SK-N-SH treated with all-trans-retinoic acid at 6 μM for 48 hours (cell line): ENCODE results near the gene PLRG1.

Experiments
- ATAC-seq: fragments of 200-7000 bp; cut with Tn5 transposase; 3 replicates; pipeline ENCODE4 v1.9.1; 2020; ENCODE audit warnings: mild to moderate bottlenecking, moderate library complexity
- ARNTL ChIP-seq: fragments of 450-650 bp; formaldehyde crosslinking; IDR thresholded peaks from 2 replicates; pipeline ENCODE4 v1.5.0; 2020; ENCODE audit warnings: low read depth, mild to moderate bottlenecking, moderate library complexity, borderline replicate concordance
- BACH2 ChIP-seq: fragments of 250-450 bp; sonication (Bioruptor Pico); IDR thresholded peaks from 2 replicates; pipeline ENCODE4 v1.9.0; 2021; ENCODE audit warnings: mild to moderate bottlenecking, borderline replicate concordance
- CREB5 ChIP-seq: fragments of 250-450 bp; sonication (Bioruptor Pico); IDR thresholded peaks from 2 replicates; pipeline ENCODE4 v1.5.1; 2020; ENCODE audit warnings: low read depth, mild to moderate bottlenecking, moderate library complexity
- CSDC2 ChIP-seq: fragments of 250-450 bp; sonication (Bioruptor Pico); IDR thresholded peaks from 2 replicates; pipeline ENCODE4 v1.5.0; 2020; ENCODE audit warnings: mild to moderate bottlenecking, moderate library complexity
- CSRNP3 ChIP-seq: fragments of 250-450 bp; sonication (Bioruptor Pico); IDR thresholded peaks from 2 replicates; pipeline ENCODE4 v1.5.1; 2021; ENCODE audit warnings: mild to moderate bottlenecking, moderate library complexity
- ESRRG ChIP-seq: fragments of 250-450 bp; sonication (Bioruptor Pico); IDR thresholded peaks from 2 replicates; pipeline ENCODE4 v1.6.1; 2021; ENCODE audit warnings: mild to moderate bottlenecking
- GLIS3 ChIP-seq: fragments of 250-450 bp; sonication (Bioruptor Pico); IDR thresholded peaks from 2 replicates; pipeline ENCODE4 v1.5.0; 2020; ENCODE audit warnings: mild to moderate bottlenecking, moderate library complexity
- ISL1 ChIP-seq: fragments of 250-450 bp; sonication (Bioruptor Pico); IDR thresholded peaks from 2 replicates; pipeline ENCODE4 v2.1.2; 2022; ENCODE audit warnings: mild to moderate bottlenecking, moderate library complexity
- OSR1 ChIP-seq: fragments of 250-450 bp; sonication (Bioruptor Pico); IDR thresholded peaks from 2 replicates; pipeline ENCODE4 v1.8.0; 2022; ENCODE audit warnings: moderate library complexity, mild to moderate bottlenecking, inconsistent platforms
- POU6F1 ChIP-seq: fragments of 250-450 bp; sonication (Bioruptor Pico); IDR thresholded peaks from 2 replicates; pipeline ENCODE4 v1.8.0; 2021; ENCODE audit warnings: low read depth, mild to moderate bottlenecking, moderate library complexity, borderline replicate concordance
- PPARA ChIP-seq: fragments of 250-450 bp; sonication (Bioruptor Pico); IDR thresholded peaks from 2 replicates; pipeline ENCODE4 v1.5.0; 2020; ENCODE audit warnings: mild to moderate bottlenecking, borderline replicate concordance
- RARB ChIP-seq: fragments of 250-450 bp; sonication (Bioruptor Pico); IDR thresholded peaks from 2 replicates; pipeline ENCODE4 v1.8.0; 2021; ENCODE audit warnings: mild to moderate bottlenecking, moderate library complexity
- SNAI2 ChIP-seq: fragments of 250-450 bp; sonication (Bioruptor Pico); IDR thresholded peaks from 2 replicates; pipeline ENCODE4 v1.5.0; 2020; ENCODE audit warnings: mild to moderate bottlenecking, moderate library complexity
- TOX ChIP-seq: fragments of 250-450 bp; sonication (Bioruptor Pico); IDR thresholded peaks from 2 replicates; pipeline ENCODE4 v1.8.0; 2021; ENCODE audit warnings: mild to moderate bottlenecking, moderate library complexity, borderline replicate concordance
- TSHZ2 ChIP-seq: fragments of 250-450 bp; sonication (Bioruptor Pico); IDR thresholded peaks from 2 replicates; pipeline ENCODE4 v1.5.0; 2020; ENCODE audit warnings: mild to moderate bottlenecking, moderate library complexity
- ZC3H10 ChIP-seq: fragments of 250-450 bp; sonication (Bioruptor Pico); IDR thresholded peaks from 2 replicates; pipeline ENCODE4 v1.5.1; 2021; ENCODE audit warnings: mild to moderate bottlenecking, moderate library complexity
- ZFP3 ChIP-seq: fragments of 250-450 bp; sonication (Bioruptor Pico); IDR thresholded peaks from 2 replicates; pipeline ENCODE4 v1.5.0; 2020; ENCODE audit warnings: mild to moderate bottlenecking, moderate library complexity
- ZFP30 ChIP-seq: fragments of 450-650 bp; formaldehyde crosslinking; IDR thresholded peaks from 2 replicates; pipeline ENCODE4 v1.5.0; 2022; ENCODE audit warnings: mild to moderate bottlenecking, moderate library complexity
- ZNF565 ChIP-seq: fragments of 450-650 bp; formaldehyde crosslinking; conservative IDR thresholded peaks from 2 replicates; pipeline ENCODE4 v1.5.0; 2020; ENCODE audit warnings: low read depth, mild to moderate bottlenecking, moderate library complexity
- ZNF70 ChIP-seq: fragments of 450-650 bp; formaldehyde crosslinking; IDR thresholded peaks from 2 replicates; pipeline ENCODE4 v1.5.0; 2020; ENCODE audit warnings: mild to moderate bottlenecking, moderate library complexity
- ZNF8 ChIP-seq: fragments of 450-650 bp; formaldehyde crosslinking; IDR thresholded peaks from 2 replicates; pipeline ENCODE4 v1.5.0; 2020; ENCODE audit warnings: mild to moderate bottlenecking, moderate library complexity
- TF ChIP-seq, protein P1 (sequence below): fragments of 250-450 bp; sonication (Bioruptor Pico); IDR thresholded peaks from 2 replicates; pipeline ENCODE4 v1.8.0; 2020; ENCODE audit warnings: mild to moderate bottlenecking, moderate library complexity, borderline replicate concordance

PLRG1 gene

GRCh38 chr4:154529728-154530519 is 20.3 kb downstream of the PLRG1 start:
- ATAC-seq = no peak
- no peak for TF ChIP-seq ZNF565 (CRISPR knock-in tag)
- TF ChIP-seq TOX (CRISPR knock-in tag) = no peak
- TF ChIP-seq BACH2 = no peak
- no peak for TF ChIP-seq POU6F1 (CRISPR knock-in tag)
- TF ChIP-seq ESRRG (CRISPR knock-in tag) = no peak
- no peak for TF ChIP-seq ZC3H10 (CRISPR knock-in tag)
- TF ChIP-seq GLIS3 = no peak
- TF ChIP-seq CSDC2 = no peak
- TF ChIP-seq, protein P1, sequence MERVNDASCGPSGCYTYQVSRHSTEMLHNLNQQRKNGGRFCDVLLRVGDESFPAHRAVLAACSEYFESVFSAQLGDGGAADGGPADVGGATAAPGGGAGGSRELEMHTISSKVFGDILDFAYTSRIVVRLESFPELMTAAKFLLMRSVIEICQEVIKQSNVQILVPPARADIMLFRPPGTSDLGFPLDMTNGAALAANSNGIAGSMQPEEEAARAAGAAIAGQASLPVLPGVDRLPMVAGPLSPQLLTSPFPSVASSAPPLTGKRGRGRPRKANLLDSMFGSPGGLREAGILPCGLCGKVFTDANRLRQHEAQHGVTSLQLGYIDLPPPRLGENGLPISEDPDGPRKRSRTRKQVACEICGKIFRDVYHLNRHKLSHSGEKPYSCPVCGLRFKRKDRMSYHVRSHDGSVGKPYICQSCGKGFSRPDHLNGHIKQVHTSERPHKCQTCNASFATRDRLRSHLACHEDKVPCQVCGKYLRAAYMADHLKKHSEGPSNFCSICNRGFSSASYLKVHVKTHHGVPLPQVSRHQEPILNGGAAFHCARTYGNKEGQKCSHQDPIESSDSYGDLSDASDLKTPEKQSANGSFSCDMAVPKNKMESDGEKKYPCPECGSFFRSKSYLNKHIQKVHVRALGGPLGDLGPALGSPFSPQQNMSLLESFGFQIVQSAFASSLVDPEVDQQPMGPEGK (CRISPR knock-in tag) = no peak
- no peak for TF ChIP-seq ZNF70 (CRISPR knock-in tag)
- TF ChIP-seq CSRNP3 (CRISPR knock-in tag) = no peak
- TF ChIP-seq SNAI2 (CRISPR knock-in tag) = no peak
- no peak for TF ChIP-seq ARNTL
- TF ChIP-seq PPARA = no peak
- TF ChIP-seq ZNF8 (CRISPR knock-in tag) = no peak

DNA sequence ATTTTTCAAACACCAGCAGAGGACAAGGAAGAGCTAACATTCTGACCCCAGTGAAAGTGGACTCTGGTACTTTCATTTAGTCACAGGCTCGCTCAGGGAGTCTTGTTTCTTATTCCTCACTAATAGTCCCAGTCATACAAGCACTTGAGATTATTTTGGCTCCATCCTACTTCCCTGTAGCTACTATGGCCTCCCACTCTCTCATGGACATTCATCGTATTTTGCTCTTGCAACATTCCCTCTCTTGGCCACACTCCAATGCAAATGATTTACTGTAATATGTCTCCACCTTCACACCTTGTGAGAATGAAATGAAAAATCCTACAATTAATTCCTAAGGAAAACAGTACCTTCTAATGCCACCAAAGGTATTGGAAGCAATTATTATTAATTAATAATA is 21.3 kb downstream of the PLRG1 start:
- TF ChIP-seq ZNF8 (CRISPR knock-in tag) (no peak), ZC3H10 (CRISPR knock-in tag) (no peak), ZNF70 (CRISPR knock-in tag) (no peak), ESRRG (CRISPR knock-in tag) (no peak), ZFP3 (no peak), RARB (CRISPR knock-in tag) (no peak), SNAI2 (CRISPR knock-in tag) (no peak), ZFP30 (CRISPR knock-in tag) (no peak), OSR1 (CRISPR knock-in tag) (no peak), TOX (CRISPR knock-in tag) (no peak), ZNF565 (CRISPR knock-in tag) (no peak), ARNTL (no peak), TSHZ2 (CRISPR knock-in tag) (no peak)
- ATAC-seq = no peak

- ATAC-seq = no peak
- TF ChIP-seq TSHZ2 (CRISPR knock-in tag) = no peak
- TF ChIP-seq SNAI2 (CRISPR knock-in tag) = no peak
- no peak for TF ChIP-seq CREB5 (CRISPR knock-in tag)
- TF ChIP-seq BACH2 = no peak
- no peak for TF ChIP-seq ZFP3
- TF ChIP-seq ZNF8 (CRISPR knock-in tag) = no peak
- TF ChIP-seq POU6F1 (CRISPR knock-in tag) = no peak
- TF ChIP-seq ISL1 = no peak
- TF ChIP-seq CSRNP3 (CRISPR knock-in tag) = no peak
Measured at GRCh38 chr4:154527308-154527707, 22.9 kb downstream of the PLRG1 start.
